Measurements from ENCODE around the gene SYT4.

The SYT4 gene

DNA sequence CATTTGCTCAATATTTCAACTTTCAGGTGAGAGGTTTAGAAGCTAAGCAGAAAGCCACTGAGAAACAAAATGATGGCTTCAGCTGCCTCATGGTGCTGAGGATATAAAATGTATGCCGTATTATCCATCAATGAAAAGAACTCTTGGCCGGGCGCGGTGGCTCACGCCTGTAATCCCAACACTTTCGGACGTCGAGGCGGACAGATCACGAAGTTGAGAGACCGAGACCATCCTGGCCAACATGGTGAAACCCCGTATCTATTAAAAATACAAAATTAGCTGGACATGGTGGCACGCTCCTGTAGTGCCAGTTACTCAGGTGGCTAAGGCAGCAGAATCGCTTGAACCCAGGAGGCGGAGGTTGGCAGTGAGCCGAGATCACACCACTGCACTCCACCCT lies 6.0 kb upstream of the SYT4 start:
- TF ChIP-seq, protein P1, sequence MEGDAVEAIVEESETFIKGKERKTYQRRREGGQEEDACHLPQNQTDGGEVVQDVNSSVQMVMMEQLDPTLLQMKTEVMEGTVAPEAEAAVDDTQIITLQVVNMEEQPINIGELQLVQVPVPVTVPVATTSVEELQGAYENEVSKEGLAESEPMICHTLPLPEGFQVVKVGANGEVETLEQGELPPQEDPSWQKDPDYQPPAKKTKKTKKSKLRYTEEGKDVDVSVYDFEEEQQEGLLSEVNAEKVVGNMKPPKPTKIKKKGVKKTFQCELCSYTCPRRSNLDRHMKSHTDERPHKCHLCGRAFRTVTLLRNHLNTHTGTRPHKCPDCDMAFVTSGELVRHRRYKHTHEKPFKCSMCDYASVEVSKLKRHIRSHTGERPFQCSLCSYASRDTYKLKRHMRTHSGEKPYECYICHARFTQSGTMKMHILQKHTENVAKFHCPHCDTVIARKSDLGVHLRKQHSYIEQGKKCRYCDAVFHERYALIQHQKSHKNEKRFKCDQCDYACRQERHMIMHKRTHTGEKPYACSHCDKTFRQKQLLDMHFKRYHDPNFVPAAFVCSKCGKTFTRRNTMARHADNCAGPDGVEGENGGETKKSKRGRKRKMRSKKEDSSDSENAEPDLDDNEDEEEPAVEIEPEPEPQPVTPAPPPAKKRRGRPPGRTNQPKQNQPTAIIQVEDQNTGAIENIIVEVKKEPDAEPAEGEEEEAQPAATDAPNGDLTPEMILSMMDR (IDR thresholded peaks at IDR 0.05): no peak
- H3K27ac ChIP-seq: no peak overlapping the region
- peaks cover 8% of the 10 kb centered on the region for H3K27me3 ChIP-seq
- H3K4me1 ChIP-seq (ENCODE audit: control insufficient read depth in 1 of 2, insufficient read depth in 1 of 2, low read depth in 1 of 2, low read length in 1 of 2): no peaks in the 10 kb centered on the region
- H3K36me3 ChIP-seq: no peaks in the 10 kb centered on the region
- H3K9me3 ChIP-seq: no peaks in the 10 kb centered on the region
- H3K4me3 ChIP-seq (ENCODE audit: low read depth in 1 of 2, low read length in 1 of 2): no peak overlapping the region

DNA sequence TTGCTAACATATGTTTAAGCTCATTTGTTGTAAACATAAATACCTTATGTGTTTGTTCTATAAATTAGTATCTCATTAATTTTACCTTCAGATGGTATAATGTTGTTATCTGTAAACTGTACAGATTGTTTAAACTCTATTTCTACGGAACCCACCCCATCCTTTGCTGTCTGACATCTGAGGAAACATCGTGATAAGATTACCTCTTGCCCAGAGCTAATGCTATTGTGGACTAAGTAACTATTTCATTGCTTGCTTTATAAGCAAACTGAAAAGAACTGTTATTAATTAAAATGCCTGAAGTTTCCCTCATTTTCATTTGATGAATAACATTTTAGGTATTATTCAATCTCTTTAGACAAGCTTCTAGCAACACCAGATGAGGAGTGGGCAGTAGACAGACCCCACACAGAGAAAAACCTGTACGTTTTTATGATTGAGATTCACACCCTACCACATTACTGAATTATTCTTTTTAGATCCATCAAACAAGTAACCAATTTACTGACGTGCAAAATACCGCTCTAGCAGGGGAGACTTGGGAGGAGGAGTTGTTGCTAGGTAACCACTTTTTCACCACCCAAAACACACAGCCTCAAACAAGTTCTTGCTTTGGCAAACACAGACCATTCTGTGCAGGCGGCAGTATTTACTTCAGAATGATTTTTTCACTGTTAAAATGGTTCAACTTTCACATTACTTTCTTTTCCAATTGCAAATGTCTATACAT lies 1.9 kb upstream of the SYT4 start:
- no peaks in the 10 kb centered on the region for H3K4me1 ChIP-seq (ENCODE audit: control insufficient read depth in 1 of 2, insufficient read depth in 1 of 2, low read depth in 1 of 2, low read length in 1 of 2)
- H3K9me3 ChIP-seq: no peaks in the 10 kb centered on the region
- H3K27me3 ChIP-seq: peaks cover 35% of the 10 kb centered on the region
- no peak overlapping the region for H3K27ac ChIP-seq
- no peak overlapping the region for H3K4me3 ChIP-seq (ENCODE audit: low read depth in 1 of 2, low read length in 1 of 2)
- TF ChIP-seq, protein P1 (IDR thresholded peaks at IDR 0.05): no peak
- no peaks in the 10 kb centered on the region for H3K36me3 ChIP-seq

GRCh38 chr18:43278355-43278754 lies 1.1 kb upstream of the SYT4 start:
- Histone ChIP-seq H3K4me1 (ENCODE audit: control insufficient read depth in 1 of 2, insufficient read depth in 1 of 2, low read depth in 1 of 2, low read length in 1 of 2) (no peaks in the 10 kb centered on the region), H3K4me3 (ENCODE audit: low read depth in 1 of 2, low read length in 1 of 2) (no peak overlapping the region), H3K27me3 (peaks cover 35% of the 10 kb centered on the region), H3K27ac (no peak overlapping the region), H3K9me3 (no peaks in the 10 kb centered on the region), H3K36me3 (no peaks in the 10 kb centered on the region)
- TF ChIP-seq, protein P1 (IDR thresholded peaks at IDR 0.05): no peak

- H3K27ac ChIP-seq: no peak overlapping the region
- H3K36me3 ChIP-seq: no peaks in the 10 kb centered on the region
- no peaks in the 10 kb centered on the region for H3K4me1 ChIP-seq (ENCODE audit: control insufficient read depth in 1 of 2, insufficient read depth in 1 of 2, low read depth in 1 of 2, low read length in 1 of 2)
- no peaks in the 10 kb centered on the region for H3K9me3 ChIP-seq
- TF ChIP-seq, protein P1 (IDR thresholded peaks at IDR 0.05): no peak
- H3K4me3 ChIP-seq (ENCODE audit: low read depth in 1 of 2, low read length in 1 of 2): no peak overlapping the region
- H3K27me3 ChIP-seq: peaks cover 35% of the 10 kb centered on the region
These were observed 799 bp downstream of the SYT4 start for GRCh38 chr18:43276491-43276890.

DNA sequence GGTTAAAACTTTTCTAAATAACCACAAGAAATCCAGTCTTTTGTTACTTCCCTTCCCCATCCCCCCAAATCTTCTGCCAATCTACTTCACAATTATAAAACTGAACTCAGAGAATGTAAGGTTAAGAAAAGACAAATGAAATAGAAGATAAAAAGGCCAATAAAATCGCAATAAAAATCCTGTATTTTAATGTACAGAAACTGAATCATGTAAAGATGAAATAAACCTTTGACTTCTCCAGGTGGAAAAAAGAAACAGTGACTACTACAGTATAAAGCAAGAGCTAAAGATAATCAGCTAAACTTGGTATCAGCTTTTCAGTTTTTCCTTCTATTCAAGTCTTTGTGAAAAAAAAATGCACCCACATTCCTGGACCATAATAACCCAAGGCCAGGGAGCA lies 1.7 kb downstream of the SYT4 start:
- Histone ChIP-seq H3K9me3 (no peaks in the 10 kb centered on the region), H3K27me3 (peaks cover 35% of the 10 kb centered on the region), H3K27ac (no peak overlapping the region), H3K36me3 (no peaks in the 10 kb centered on the region), H3K4me1 (ENCODE audit: control insufficient read depth in 1 of 2, insufficient read depth in 1 of 2, low read depth in 1 of 2, low read length in 1 of 2) (no peaks in the 10 kb centered on the region), H3K4me3 (ENCODE audit: low read depth in 1 of 2, low read length in 1 of 2) (no peak overlapping the region)
- TF ChIP-seq, protein P1 (IDR thresholded peaks at IDR 0.05): no peak

Data from neutrophil (primary cell).